ENCODE results near the gene KRI1. TPM values are rescaled to one million over a fixed set of nuclear protein-coding genes. Genes with fewer than 3 reads are reported as not detected.
A peak's percentile ranks its signal among the peaks of the same experiment; 100 is the strongest.

The KRI1 gene
- total and polyA plus RNA-seq, 3 experiments from 2014 or later, result 45.7 to 64.5 (median 61.6) TPM

DNA sequence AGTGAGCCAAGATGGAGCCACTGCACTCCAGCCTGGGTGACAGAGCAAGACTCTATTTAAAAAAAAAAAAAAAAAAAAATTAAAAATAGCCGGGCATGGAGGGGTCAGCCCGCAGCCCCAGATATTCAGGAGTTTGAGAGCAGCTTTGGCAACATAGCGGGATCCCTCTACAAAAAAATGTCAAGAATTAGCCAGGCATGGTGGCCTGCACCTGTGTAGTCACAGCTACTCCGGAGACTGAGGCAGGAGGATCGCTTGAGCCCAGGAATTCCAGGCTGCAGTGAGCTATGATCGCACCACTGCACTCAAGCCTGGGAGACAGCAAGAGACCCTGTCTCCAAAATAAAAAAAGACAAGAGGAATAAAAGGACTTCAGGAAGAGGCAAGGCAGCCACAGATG lies 20.6 kb upstream of the KRI1 start:
- no peaks in the 10 kb centered on the region for H3K27me3 ChIP-seq (ENCODE audit: insufficient read depth, low read length, poor library complexity, severe bottlenecking)
- ChIA-PET CTCF (interaction anchor here (0.6 to 12.1 kb wide), 2 partner anchors 60 to 160 kb away, joined by 3 to 371 read pairs; no protein-coding TSS in a partner anchor), POLR2A (no interaction called here)
- H3K4me1 ChIP-seq (ENCODE audit: insufficient read depth, low read length), result peaks cover 1% of the 10 kb centered on the region
- Mint-ChIP-seq H3K27ac (peak overlapping the region in 1 of 8 donors; percentile 83), H3K36me3 (peaks cover 0 to 2% (median 0%) of the 10 kb centered on the region in 3 donors), H3K4me3 (no peak overlapping the region), H3K4me1 (peaks cover 14 to 26% (median 20%) of the 10 kb centered on the region in 3 donors), H3K27me3 (peaks cover 7 to 8% of the 10 kb centered on the region in 2 donors), H3K9me3 (peaks cover 0 to 1% (median 0%) of the 10 kb centered on the region in 5 donors)
- DNase-seq, result no peak
- no peak overlapping the region for H3K27ac ChIP-seq (ENCODE audit: low read depth, low read length)
- no peaks in the 10 kb centered on the region for H3K36me3 ChIP-seq (ENCODE audit: insufficient read depth, low read length)
- no peaks in the 10 kb centered on the region for H3K9me3 ChIP-seq (ENCODE audit: low read length)
- H3K4me3 ChIP-seq (ENCODE audit: low read length), result no peak overlapping the region

DNA sequence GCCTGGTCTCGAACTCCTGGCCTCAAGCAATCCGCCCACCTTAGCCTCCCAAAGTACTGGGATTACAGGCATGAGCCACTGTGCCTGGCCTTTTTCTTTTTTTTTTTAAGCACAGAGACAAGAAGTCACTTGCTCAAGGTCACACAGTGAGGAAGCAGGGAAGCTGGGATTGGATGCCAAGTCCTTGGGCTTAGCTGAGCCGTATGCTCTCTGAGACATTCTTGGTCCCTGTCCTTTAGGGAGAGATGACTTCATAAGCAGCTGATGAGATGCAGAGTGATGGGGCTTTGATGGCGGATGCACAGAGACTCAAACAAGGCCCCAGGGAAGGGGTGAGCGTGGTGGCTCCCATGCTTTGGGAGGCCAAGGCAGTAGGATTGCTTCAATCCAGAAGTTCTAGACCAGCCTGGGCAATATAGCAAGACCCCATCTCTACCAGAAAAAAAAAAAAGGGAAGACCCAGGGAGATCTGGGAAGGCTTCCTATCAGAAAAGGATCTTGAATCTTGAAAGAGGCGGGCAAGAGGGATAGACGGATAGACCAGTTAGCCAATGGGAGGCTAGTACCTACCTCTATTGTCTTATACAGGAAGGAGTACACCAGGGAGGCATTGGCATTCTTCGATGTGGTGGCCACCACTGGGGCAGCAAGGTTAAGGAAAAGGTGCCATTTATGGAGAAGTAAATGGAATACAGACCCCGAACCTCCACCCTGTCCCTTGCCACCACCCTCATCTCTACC lies 17.4 kb upstream of the KRI1 start:
- Histone ChIP-seq H3K27ac (ENCODE audit: low read depth, low read length) (no peak overlapping the region), H3K4me1 (ENCODE audit: insufficient read depth, low read length) (peaks cover 5% of the 10 kb centered on the region), H3K36me3 (ENCODE audit: insufficient read depth, low read length) (no peaks in the 10 kb centered on the region), H3K9me3 (ENCODE audit: low read length) (no peaks in the 10 kb centered on the region), H3K27me3 (ENCODE audit: insufficient read depth, low read length, poor library complexity, severe bottlenecking) (no peaks in the 10 kb centered on the region), H3K4me3 (ENCODE audit: low read length) (no peak overlapping the region)
- Mint-ChIP-seq H3K9me3 (peaks cover 0 to 1% (median 0%) of the 10 kb centered on the region in 5 donors), H3K27me3 (peaks cover 7 to 11% of the 10 kb centered on the region in 2 donors), H3K27ac (no peak overlapping the region), H3K4me3 (no peak overlapping the region), H3K36me3 (peaks cover 0 to 2% (median 0%) of the 10 kb centered on the region in 3 donors), H3K4me1 (peaks cover 19 to 34% (median 27%) of the 10 kb centered on the region in 3 donors)
- DNase-seq, result no peak
- POLR2A ChIA-PET, result no interaction called here
- CTCF ChIA-PET, result interaction anchor here (1.3 to 12.1 kb wide), 4 partner anchors 19 to 115 kb away, joined by 3 to 371 read pairs (median 83); partner anchors contain the start of gene QTRT1

DNA sequence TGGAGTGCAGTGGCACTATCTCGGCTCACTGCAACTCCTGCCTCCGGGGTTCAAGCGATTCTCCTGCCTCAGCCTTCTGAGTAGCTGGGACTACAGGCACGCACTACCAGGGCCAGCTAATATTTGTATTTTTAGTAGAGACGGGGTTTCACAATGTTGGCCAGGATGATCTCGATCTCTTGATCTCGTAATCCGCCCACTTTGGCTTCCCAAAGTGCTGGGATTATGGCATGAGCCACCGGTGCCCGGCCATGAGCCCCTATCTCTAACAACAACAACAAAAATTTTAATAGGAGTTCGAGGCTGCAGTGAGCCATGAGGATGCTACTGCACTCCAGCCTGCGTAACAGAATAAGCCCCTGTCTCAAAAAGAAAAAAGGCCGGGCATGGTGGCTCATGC lies 16.3 kb upstream of the KRI1 start:
- Mint-ChIP-seq H3K4me3 (no peak overlapping the region), H3K36me3 (no peaks in the 10 kb centered on the region), H3K27ac (no peak overlapping the region), H3K4me1 (peaks cover 15 to 26% (median 18%) of the 10 kb centered on the region in 3 donors), H3K9me3 (no peaks in the 10 kb centered on the region), H3K27me3 (peaks cover 3 to 5% of the 10 kb centered on the region in 2 donors)
- no peak overlapping the region for H3K4me3 ChIP-seq (ENCODE audit: low read length)
- no peak for DNase-seq
- no peaks in the 10 kb centered on the region for H3K36me3 ChIP-seq (ENCODE audit: insufficient read depth, low read length)
- H3K4me1 ChIP-seq (ENCODE audit: insufficient read depth, low read length), result peaks cover 5% of the 10 kb centered on the region
- ChIA-PET CTCF (interaction anchor here (0.7 to 12.1 kb wide), 26 partner anchors 9 to 117 kb away, joined by 3 to 371 read pairs (median 6); partner anchors contain the start of gene QTRT1), POLR2A (interaction anchor here (0.7 to 2.1 kb wide), 5 partner anchors 13 to 71 kb away, joined by 3 to 24 read pairs (median 15); no protein-coding TSS in a partner anchor)
- H3K9me3 ChIP-seq (ENCODE audit: low read length), result no peaks in the 10 kb centered on the region
- H3K27ac ChIP-seq (ENCODE audit: low read depth, low read length), result no peak overlapping the region
- H3K27me3 ChIP-seq (ENCODE audit: insufficient read depth, low read length, poor library complexity, severe bottlenecking), result no peaks in the 10 kb centered on the region

DNA sequence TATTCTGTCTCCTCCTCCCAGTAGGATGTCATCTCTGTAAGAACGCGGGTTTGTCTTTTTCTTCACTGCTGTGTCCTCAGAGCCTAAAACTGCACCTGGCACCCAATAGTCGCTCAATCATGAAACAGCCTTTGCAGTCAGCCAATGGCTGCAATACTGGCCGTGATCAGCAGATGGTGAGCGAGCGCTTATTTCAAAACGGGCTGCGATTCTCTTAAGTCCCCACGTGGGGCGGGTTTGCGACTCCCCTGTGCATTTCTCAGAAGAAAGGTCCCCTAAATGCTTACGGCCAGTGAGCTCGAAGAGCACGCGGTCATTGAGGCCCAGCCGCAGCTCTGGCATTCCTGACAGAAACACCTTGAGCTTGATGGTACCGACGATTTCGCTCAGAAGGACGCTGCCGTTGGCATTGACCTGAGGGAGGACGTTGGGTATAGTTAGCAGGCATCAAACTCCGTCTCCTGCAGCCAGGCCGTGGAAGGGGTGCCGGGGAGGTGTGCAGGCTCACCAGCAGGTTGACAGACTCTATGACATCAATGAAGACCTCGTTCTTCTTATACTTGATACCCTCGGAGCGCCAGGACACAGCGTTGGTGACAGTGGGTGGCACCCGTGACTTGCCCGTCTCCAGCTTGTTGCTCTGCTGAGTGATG lies 15.3 kb upstream of the KRI1 start:
- Mint-ChIP-seq H3K4me1 (peaks cover 15 to 26% (median 18%) of the 10 kb centered on the region in 3 donors), H3K36me3 (no peaks in the 10 kb centered on the region), H3K4me3 (peak overlapping the region in 3 of 7 donors; percentile 4 to 23 (median 13)), H3K27ac (peak overlapping the region in 3 of 8 donors; percentile 18 to 82 (median 44)), H3K9me3 (no peaks in the 10 kb centered on the region), H3K27me3 (peaks cover 3 to 5% of the 10 kb centered on the region in 2 donors)
- H3K27ac ChIP-seq (ENCODE audit: low read depth, low read length), result no peak overlapping the region
- CTCF ChIA-PET, result interaction anchor here (0.5 to 12.1 kb wide), 39 partner anchors 8 to 285 kb away, joined by 3 to 371 read pairs (median 4); partner anchors contain the start of genes KRI1 and QTRT1
- H3K9me3 ChIP-seq (ENCODE audit: low read length), result no peaks in the 10 kb centered on the region
- no peaks in the 10 kb centered on the region for H3K36me3 ChIP-seq (ENCODE audit: insufficient read depth, low read length)
- H3K4me3 ChIP-seq (ENCODE audit: low read length), result no peak overlapping the region
- H3K4me1 ChIP-seq (ENCODE audit: insufficient read depth, low read length), result peaks cover 5% of the 10 kb centered on the region
- peak; percentile 80 to 91 (median 82) for DNase-seq
- no peaks in the 10 kb centered on the region for H3K27me3 ChIP-seq (ENCODE audit: insufficient read depth, low read length, poor library complexity, severe bottlenecking)
- POLR2A ChIA-PET, result interaction anchor here (1.2 to 2.1 kb wide), 3 partner anchors 22 to 72 kb away, joined by 15 to 24 read pairs (median 17); no protein-coding TSS in a partner anchor

DNA sequence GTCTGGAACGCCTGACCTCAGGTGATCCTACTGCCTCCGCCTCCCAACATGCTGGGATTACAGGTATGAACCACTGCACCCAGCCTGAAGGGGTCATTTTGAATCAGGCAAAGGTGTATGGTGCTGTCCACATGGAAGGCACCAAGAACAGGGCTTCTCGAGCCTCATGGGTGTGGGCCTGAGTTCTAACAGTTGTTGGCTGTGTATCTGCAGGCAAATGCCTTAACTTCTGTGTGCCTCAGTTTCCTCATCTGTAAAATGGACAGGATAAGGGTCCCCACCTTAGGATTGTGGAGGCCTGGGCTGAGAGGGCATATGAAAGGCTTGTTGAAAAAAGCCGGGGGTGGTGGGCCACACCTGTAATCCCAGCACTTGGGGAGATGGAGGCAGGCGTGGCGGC lies 12.1 kb upstream of the KRI1 start:
- H3K27me3 Mint-ChIP-seq, result peaks cover 0 to 3% of the 10 kb centered on the region in 2 donors
- peaks cover 5 to 10% (median 7%) of the 10 kb centered on the region in 3 donors for H3K4me1 Mint-ChIP-seq
- H3K27ac Mint-ChIP-seq, result no peak overlapping the region
- CTCF ChIA-PET, result interaction anchor here (1.7 to 12.1 kb wide), 3 partner anchors 68 to 121 kb away, joined by 4 to 371 read pairs (median 90); partner anchors contain the start of gene QTRT1
- no peak overlapping the region for H3K4me3 ChIP-seq (ENCODE audit: low read length)
- H3K4me1 ChIP-seq (ENCODE audit: insufficient read depth, low read length), result peaks cover 5% of the 10 kb centered on the region
- no peak overlapping the region for H3K27ac ChIP-seq (ENCODE audit: low read depth, low read length)
- H3K27me3 ChIP-seq (ENCODE audit: insufficient read depth, low read length, poor library complexity, severe bottlenecking), result no peaks in the 10 kb centered on the region
- H3K9me3 ChIP-seq (ENCODE audit: low read length), result no peaks in the 10 kb centered on the region
- H3K9me3 Mint-ChIP-seq, result no peaks in the 10 kb centered on the region
- POLR2A ChIA-PET, result no interaction called here
- no peaks in the 10 kb centered on the region for H3K36me3 ChIP-seq (ENCODE audit: insufficient read depth, low read length)
- no peaks in the 10 kb centered on the region for H3K36me3 Mint-ChIP-seq
- no peak overlapping the region for H3K4me3 Mint-ChIP-seq
- DNase-seq, result no peak

DNA sequence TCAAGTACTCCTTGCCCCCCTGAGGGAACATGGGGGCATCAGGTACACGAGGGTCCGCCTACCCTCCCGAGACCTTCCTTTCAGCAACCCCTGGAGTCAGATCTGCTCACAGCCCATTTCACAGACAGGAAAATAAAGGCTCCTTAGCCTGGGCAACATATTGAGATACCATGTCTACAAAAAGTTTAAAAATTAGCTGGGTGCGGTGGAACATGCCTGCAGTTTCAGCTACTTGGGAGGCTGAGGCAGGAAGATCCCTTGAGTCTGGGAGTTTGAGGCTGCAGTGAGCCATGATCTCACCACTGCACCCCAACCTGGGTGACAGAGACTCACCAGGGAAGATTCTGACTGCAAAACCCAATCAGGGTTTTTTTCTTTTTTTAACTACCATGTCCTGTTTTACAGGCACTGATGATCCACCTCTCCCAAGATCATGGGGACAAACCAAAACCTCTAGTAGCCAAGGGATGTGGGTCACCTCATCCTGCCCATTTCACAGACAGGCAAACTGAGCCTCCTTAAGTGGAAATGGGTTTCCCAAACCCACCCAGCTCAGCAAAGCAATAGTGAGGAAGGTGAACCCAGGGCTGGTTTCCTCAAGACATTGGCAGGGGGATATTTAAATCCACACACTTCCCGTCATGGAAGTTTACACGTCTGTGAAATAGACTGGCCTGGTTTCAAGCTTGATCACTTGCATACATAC lies 9.4 kb upstream of the KRI1 start:
- no peak for DNase-seq
- Histone ChIP-seq H3K4me1 (ENCODE audit: insufficient read depth, low read length) (peaks cover 6% of the 10 kb centered on the region), H3K4me3 (ENCODE audit: low read length) (no peak overlapping the region), H3K27ac (ENCODE audit: low read depth, low read length) (no peak overlapping the region), H3K9me3 (ENCODE audit: low read length) (no peaks in the 10 kb centered on the region), H3K36me3 (ENCODE audit: insufficient read depth, low read length) (no peaks in the 10 kb centered on the region), H3K27me3 (ENCODE audit: insufficient read depth, low read length, poor library complexity, severe bottlenecking) (no peaks in the 10 kb centered on the region)
- no peaks in the 10 kb centered on the region for H3K36me3 Mint-ChIP-seq
- peak overlapping the region in 1 of 7 donors; percentile 62 for H3K4me3 Mint-ChIP-seq
- peak overlapping the region in 1 of 8 donors; percentile 68 for H3K27ac Mint-ChIP-seq
- peaks cover 7 to 10% (median 8%) of the 10 kb centered on the region in 3 donors for H3K4me1 Mint-ChIP-seq
- ChIA-PET CTCF (interaction anchor here (0.7 to 12.1 kb wide), 4 partner anchors 32 to 179 kb away, joined by 3 to 371 read pairs (median 3); no protein-coding TSS in a partner anchor), POLR2A (interaction anchor here (0.6 kb wide), 2 partner anchors 68 to 90 kb away, joined by 4 to 6 read pairs; no protein-coding TSS in a partner anchor)
- H3K27me3 Mint-ChIP-seq, result no peaks in the 10 kb centered on the region
- no peaks in the 10 kb centered on the region for H3K9me3 Mint-ChIP-seq

DNA sequence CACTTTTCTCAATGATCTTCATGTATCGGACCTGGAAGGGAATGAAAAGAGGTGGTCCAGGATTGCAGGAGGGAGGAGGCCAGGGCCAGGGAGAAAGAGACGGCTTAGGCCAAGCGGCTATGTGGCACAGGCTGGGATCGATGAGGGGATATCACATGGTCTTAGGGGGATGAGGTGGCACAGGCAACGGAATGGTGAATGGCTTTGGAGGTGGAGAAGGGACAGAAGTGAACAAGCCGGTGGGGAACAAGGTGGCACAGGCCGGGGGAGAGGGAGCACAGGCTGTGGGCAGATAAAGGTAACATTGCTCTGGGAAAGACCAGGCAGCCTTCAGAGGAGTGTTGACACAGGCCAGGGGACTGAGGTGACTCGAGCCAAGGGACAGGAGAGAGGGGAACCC lies 8.7 kb upstream of the KRI1 start:
- H3K27me3 Mint-ChIP-seq, result no peaks in the 10 kb centered on the region
- no peak overlapping the region for H3K27ac ChIP-seq (ENCODE audit: low read depth, low read length)
- no peaks in the 10 kb centered on the region for H3K36me3 ChIP-seq (ENCODE audit: insufficient read depth, low read length)
- peak overlapping the region in 2 of 8 donors; percentile 68 for H3K27ac Mint-ChIP-seq
- H3K36me3 Mint-ChIP-seq, result no peaks in the 10 kb centered on the region
- ChIA-PET CTCF (interaction anchor here (0.7 to 12.1 kb wide), 2 partner anchors 32 to 72 kb away, joined by 3 to 371 read pairs; no protein-coding TSS in a partner anchor), POLR2A (no interaction called here)
- peaks cover 8% of the 10 kb centered on the region for H3K4me1 ChIP-seq (ENCODE audit: insufficient read depth, low read length)
- no peaks in the 10 kb centered on the region for H3K27me3 ChIP-seq (ENCODE audit: insufficient read depth, low read length, poor library complexity, severe bottlenecking)
- peaks cover 8 to 12% (median 9%) of the 10 kb centered on the region in 3 donors for H3K4me1 Mint-ChIP-seq
- H3K9me3 ChIP-seq (ENCODE audit: low read length), result no peaks in the 10 kb centered on the region
- H3K9me3 Mint-ChIP-seq, result no peaks in the 10 kb centered on the region
- H3K4me3 Mint-ChIP-seq, result no peak overlapping the region
- DNase-seq, result no peak
- H3K4me3 ChIP-seq (ENCODE audit: low read length), result no peak overlapping the region
